Nephron (organoid): ENCODE data around the gene ENOSF1.

Experiments used
- H3K27ac Mint-ChIP-seq, 3 experiments: 2 replicates each; pipeline ENCODE4 v1.8.0; 2020; ENCODE audit warnings: mixed read lengths in 3 of 3, mild to moderate bottlenecking in 2 of 3, moderate library complexity in 1 of 3
- H3K27me3 Mint-ChIP-seq: 2 replicates; pipeline ENCODE4 v1.8.0; 2021; ENCODE audit warnings: low read depth, mild to moderate bottlenecking, moderate library complexity, mixed read lengths
- H3K36me3 Mint-ChIP-seq: 2 replicates; pipeline ENCODE4 v1.8.0; 2020; ENCODE audit warnings: low read depth, mixed read lengths
- H3K4me1 Mint-ChIP-seq: 2 replicates; pipeline ENCODE4 v1.8.0; 2020; ENCODE audit warnings: mixed read lengths
- H3K4me3 Mint-ChIP-seq, 3 experiments: 2 replicates each; pipeline ENCODE4 v1.8.0; 2020; ENCODE audit warnings: mild to moderate bottlenecking in 3 of 3, mixed read lengths in 3 of 3, moderate library complexity in 2 of 3
- H3K9me3 Mint-ChIP-seq: 2 replicates; pipeline ENCODE4 v1.8.0; 2020; ENCODE audit warnings: mixed read lengths
- CTCF ChIP-seq, 3 experiments: fragments of 200-600 bp; sonication (generic); IDR thresholded peaks; one replicate each; pipeline ENCODE4 v1.5.0; 2021; ENCODE audit warnings: antibody characterized with exemption in 3 of 3; ENCODE audit not compliant: unreplicated experiment in 3 of 3

The ENOSF1 gene

GRCh38 chr18:676069-676468 is 36.4 kb downstream of the ENOSF1 start:
- TF ChIP-seq CTCF (IDR thresholded peaks at IDR 0.05; ENCODE audit: unreplicated experiment in 3 of 3) = no peak
- no peaks in the 10 kb centered on the region for H3K27me3 Mint-ChIP-seq
- no peak overlapping the region for H3K4me3 Mint-ChIP-seq
- no peak overlapping the region for H3K27ac Mint-ChIP-seq
- no peaks in the 10 kb centered on the region for H3K9me3 Mint-ChIP-seq
- H3K36me3 Mint-ChIP-seq = peaks cover 47% of the 10 kb centered on the region
- H3K4me1 Mint-ChIP-seq = peaks cover 5% of the 10 kb centered on the region

GRCh38 chr18:675307-675706 is 37.1 kb downstream of the ENOSF1 start:
- H3K27me3 Mint-ChIP-seq = no peaks in the 10 kb centered on the region
- no peak overlapping the region for H3K27ac Mint-ChIP-seq
- H3K4me3 Mint-ChIP-seq = no peak overlapping the region
- peaks cover 52% of the 10 kb centered on the region for H3K36me3 Mint-ChIP-seq
- H3K4me1 Mint-ChIP-seq = peaks cover 2% of the 10 kb centered on the region
- no peak for TF ChIP-seq CTCF (IDR thresholded peaks at IDR 0.05; ENCODE audit: unreplicated experiment in 3 of 3)
- H3K9me3 Mint-ChIP-seq = no peaks in the 10 kb centered on the region

- no peak for TF ChIP-seq CTCF (IDR thresholded peaks at IDR 0.05; ENCODE audit: unreplicated experiment in 3 of 3)
- H3K27me3 Mint-ChIP-seq = no peaks in the 10 kb centered on the region
These were observed 38.7 kb downstream of the ENOSF1 start for GRCh38 chr18:673769-674168.

GRCh38 chr18:673317-673716 is 39.1 kb downstream of the ENOSF1 start:
- Mint-ChIP-seq H3K9me3 (no peaks in the 10 kb centered on the region), H3K27ac (no peak overlapping the region), H3K4me3 (no peak overlapping the region), H3K36me3 (peaks cover 64% of the 10 kb centered on the region), H3K4me1 (no peaks in the 10 kb centered on the region), H3K27me3 (no peaks in the 10 kb centered on the region)
- no peak for TF ChIP-seq CTCF (IDR thresholded peaks at IDR 0.05; ENCODE audit: unreplicated experiment in 3 of 3)

More at GRCh38 chr18:673769-674168, 38.7 kb downstream of the ENOSF1 start:
- Mint-ChIP-seq H3K4me1 (no peaks in the 10 kb centered on the region), H3K4me3 (no peak overlapping the region), H3K9me3 (no peaks in the 10 kb centered on the region), H3K27ac (no peak overlapping the region), H3K36me3 (peaks cover 59% of the 10 kb centered on the region)

GRCh38 chr18:671405-671804 is 41.0 kb downstream of the ENOSF1 start:
- Mint-ChIP-seq H3K4me3 (no peak overlapping the region), H3K9me3 (peaks cover 4% of the 10 kb centered on the region), H3K27ac (no peak overlapping the region), H3K4me1 (no peaks in the 10 kb centered on the region), H3K36me3 (peaks cover 64% of the 10 kb centered on the region), H3K27me3 (no peaks in the 10 kb centered on the region)
- no peak for TF ChIP-seq CTCF (IDR thresholded peaks at IDR 0.05; ENCODE audit: unreplicated experiment in 3 of 3)

GRCh38 chr18:670522-670921 is 41.9 kb downstream of the ENOSF1 start:
- no peaks in the 10 kb centered on the region for H3K4me1 Mint-ChIP-seq
- no peak for TF ChIP-seq CTCF (IDR thresholded peaks at IDR 0.05; ENCODE audit: unreplicated experiment in 3 of 3)
- no peaks in the 10 kb centered on the region for H3K27me3 Mint-ChIP-seq
- H3K36me3 Mint-ChIP-seq = peaks cover 69% of the 10 kb centered on the region
- no peak overlapping the region for H3K4me3 Mint-ChIP-seq
- peaks cover 5% of the 10 kb centered on the region for H3K9me3 Mint-ChIP-seq
- no peak overlapping the region for H3K27ac Mint-ChIP-seq
